HL-60 (cell line): ENCODE measurements around the gene PRMT3.

Experiments
- GABPA ChIP-seq: IDR thresholded peaks from 2 replicates; pipeline ENCODE4 v1.6.1; 2012; ENCODE audit warnings: low read depth
- POLR2AphosphoS5 ChIP-seq: IDR thresholded peaks from 2 replicates; pipeline ENCODE4 v1.6.1; 2012; ENCODE audit warnings: low read depth
- REST ChIP-seq: IDR thresholded peaks from 2 replicates; pipeline ENCODE4 v1.6.1; 2012; ENCODE audit warnings: low read depth; ENCODE audit not compliant: insufficient replicate concordance
- SPI1 ChIP-seq: IDR thresholded peaks from 2 replicates; pipeline ENCODE4 v1.6.1; 2012; ENCODE audit warnings: low read depth, mild to moderate bottlenecking, borderline replicate concordance
- TF ChIP-seq, protein P1 (sequence below): IDR thresholded peaks from one replicate; pipeline ENCODE4 v1.5.1; 2011; ENCODE audit warnings: low read length, control low read depth, inconsistent platforms; ENCODE audit not compliant: insufficient read depth

- TF ChIP-seq, protein P1, sequence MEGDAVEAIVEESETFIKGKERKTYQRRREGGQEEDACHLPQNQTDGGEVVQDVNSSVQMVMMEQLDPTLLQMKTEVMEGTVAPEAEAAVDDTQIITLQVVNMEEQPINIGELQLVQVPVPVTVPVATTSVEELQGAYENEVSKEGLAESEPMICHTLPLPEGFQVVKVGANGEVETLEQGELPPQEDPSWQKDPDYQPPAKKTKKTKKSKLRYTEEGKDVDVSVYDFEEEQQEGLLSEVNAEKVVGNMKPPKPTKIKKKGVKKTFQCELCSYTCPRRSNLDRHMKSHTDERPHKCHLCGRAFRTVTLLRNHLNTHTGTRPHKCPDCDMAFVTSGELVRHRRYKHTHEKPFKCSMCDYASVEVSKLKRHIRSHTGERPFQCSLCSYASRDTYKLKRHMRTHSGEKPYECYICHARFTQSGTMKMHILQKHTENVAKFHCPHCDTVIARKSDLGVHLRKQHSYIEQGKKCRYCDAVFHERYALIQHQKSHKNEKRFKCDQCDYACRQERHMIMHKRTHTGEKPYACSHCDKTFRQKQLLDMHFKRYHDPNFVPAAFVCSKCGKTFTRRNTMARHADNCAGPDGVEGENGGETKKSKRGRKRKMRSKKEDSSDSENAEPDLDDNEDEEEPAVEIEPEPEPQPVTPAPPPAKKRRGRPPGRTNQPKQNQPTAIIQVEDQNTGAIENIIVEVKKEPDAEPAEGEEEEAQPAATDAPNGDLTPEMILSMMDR: no peak
- TF ChIP-seq GABPA (no peak), POLR2AphosphoS5 (no peak), REST (no peak), SPI1 (no peak)
These were observed 64.1 kb downstream of the PRMT3 start for GRCh38 chr11:20451568-20451967.
